H1 (cell line): Measurements from ENCODE around the gene PDE4D.

Source experiments
- ATF2 ChIP-seq: IDR thresholded peaks from 2 replicates; pipeline ENCODE4 v1.6.1; 2012; ENCODE audit warnings: low read length, inconsistent platforms
- CEBPB ChIP-seq: IDR thresholded peaks from 2 replicates; pipeline ENCODE4 v1.6.1; 2012; ENCODE audit warnings: low read depth, low read length
- CTCF ChIP-seq, 3 experiments: IDR thresholded peaks; 1 replicate in 2 of 3; 2 replicates in 1 of 3; pipeline versions ENCODE4 v1.5.1 to v1.6.1; 2011; ENCODE audit warnings: low read length in 3 of 3, mild to moderate bottlenecking in 3 of 3, inconsistent platforms in 2 of 3, low read depth in 1 of 3, moderate library complexity in 1 of 3; ENCODE audit not compliant: insufficient read depth in 1 of 3; ENCODE audit errors: control extremely low read depth in 1 of 3
- EZH2 ChIP-seq: fragments of 200-600 bp; sonication (generic); IDR thresholded peaks from 2 replicates; pipeline ENCODE4 v1.7.1; 2012; ENCODE audit warnings: low read depth, mild to moderate bottlenecking, moderate library complexity, low read length, inconsistent platforms; ENCODE audit not compliant: severe bottlenecking
- JUN ChIP-seq: IDR thresholded peaks from 2 replicates; pipeline ENCODE4 v1.6.1; 2011; ENCODE audit warnings: low read depth, mild to moderate bottlenecking, improper control_type of control experiment, low read length
- JUND ChIP-seq: IDR thresholded peaks from 2 replicates; pipeline ENCODE4 v1.6.1; 2011; ENCODE audit warnings: mild to moderate bottlenecking, improper control_type of control experiment, low read length
- POLR2A ChIP-seq, 2 experiments: IDR thresholded peaks; 1 replicate in 1 of 2; 2 replicates in 1 of 2; pipeline ENCODE4 v1.6.1; 2011; ENCODE audit warnings: low read depth in 2 of 2, low read length in 2 of 2, mild to moderate bottlenecking in 2 of 2; ENCODE audit errors: control extremely low read depth in 1 of 2
- POLR2AphosphoS5 ChIP-seq: IDR thresholded peaks from 2 replicates; pipeline ENCODE4 v1.6.1; 2011; ENCODE audit warnings: low read depth, low read length
- POU5F1 ChIP-seq: IDR thresholded peaks from 2 replicates; pipeline ENCODE4 v1.6.1; 2011; ENCODE audit warnings: low read depth, mild to moderate bottlenecking, low read length, moderate library complexity
- RAD21 ChIP-seq, 2 experiments: IDR thresholded peaks in 1 of 2; conservative IDR thresholded peaks in 1 of 2; 2 replicates each; pipeline ENCODE4 v1.6.1; 2011; ENCODE audit warnings: low read depth in 2 of 2, low read length in 2 of 2, improper control_type of control experiment in 1 of 2, inconsistent platforms in 1 of 2, mild to moderate bottlenecking in 1 of 2, moderate library complexity in 1 of 2
- SP1 ChIP-seq: IDR thresholded peaks from 2 replicates; pipeline ENCODE4 v1.6.1; 2011; ENCODE audit warnings: low read depth, low read length
- TAF1 ChIP-seq: IDR thresholded peaks from 2 replicates; pipeline ENCODE4 v1.6.1; 2011; ENCODE audit warnings: mild to moderate bottlenecking, low read depth, low read length
- TF ChIP-seq, protein P1 (sequence below): IDR thresholded peaks from 2 replicates; pipeline ENCODE4 v1.6.1; 2011; ENCODE audit warnings: low read length, improper control_type of control experiment

DNA sequence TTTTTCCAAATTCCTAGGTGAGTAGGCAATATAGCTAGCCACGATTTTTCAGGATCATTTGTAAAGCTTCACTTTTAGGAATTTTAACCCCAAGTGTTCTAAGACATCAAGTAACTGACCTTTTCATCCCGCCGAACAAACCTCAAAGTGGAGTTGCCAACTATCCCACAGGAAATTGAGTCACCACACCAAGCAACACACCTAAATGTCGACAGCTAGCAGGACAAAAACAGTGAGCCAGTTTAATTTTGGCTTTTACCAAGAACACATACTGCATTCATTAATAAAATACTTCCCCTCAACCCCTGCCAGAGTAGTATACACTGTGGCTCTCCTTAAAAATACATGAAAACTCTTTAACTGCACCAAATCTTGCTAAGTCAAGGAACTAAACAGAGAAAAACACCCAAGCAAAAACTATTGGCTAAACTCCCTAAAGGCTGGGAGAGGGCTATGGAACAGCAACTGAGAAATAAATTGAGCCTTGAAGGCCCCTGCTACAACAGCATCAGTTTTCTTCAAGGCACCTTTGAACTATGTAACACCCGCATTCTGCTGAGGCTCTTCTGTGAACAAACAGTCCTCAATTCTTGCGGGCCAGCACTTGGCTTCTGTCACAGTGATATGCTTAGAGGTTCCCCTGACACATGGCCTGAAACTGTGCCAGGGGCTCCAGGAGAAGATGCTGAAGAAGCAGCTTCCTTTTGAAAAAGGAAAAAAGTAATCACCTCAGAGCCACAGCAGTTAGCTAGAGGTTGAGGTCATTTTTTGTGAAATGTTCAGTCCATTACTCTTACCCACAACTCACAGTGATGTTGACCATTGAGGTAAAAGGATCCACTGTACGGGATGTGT is 851.1 kb downstream of the PDE4D start:
- TF ChIP-seq CTCF (IDR thresholded peaks at IDR 0.05; ENCODE audit: control extremely low read depth in 1 of 3, insufficient read depth in 1 of 3, low read depth in 1 of 3, low read length in 3 of 3): no peak
- TF ChIP-seq POU5F1: no peak
- no peak for TF ChIP-seq EZH2
- no peak for TF ChIP-seq POLR2A (IDR thresholded peaks at IDR 0.05; ENCODE audit: control extremely low read depth in 1 of 2, low read depth in 2 of 2, low read length in 2 of 2)
- TF ChIP-seq CEBPB: no peak
- no peak for TF ChIP-seq TAF1
- no peak for TF ChIP-seq RAD21 (IDR thresholded peaks at IDR 0.05 in 1 of 2, conservative IDR thresholded peaks at IDR 0.05 in 1 of 2; ENCODE audit: low read depth in 2 of 2, low read length in 2 of 2)
- no peak for TF ChIP-seq POLR2AphosphoS5
- TF ChIP-seq JUND: no peak
- TF ChIP-seq, protein P1, sequence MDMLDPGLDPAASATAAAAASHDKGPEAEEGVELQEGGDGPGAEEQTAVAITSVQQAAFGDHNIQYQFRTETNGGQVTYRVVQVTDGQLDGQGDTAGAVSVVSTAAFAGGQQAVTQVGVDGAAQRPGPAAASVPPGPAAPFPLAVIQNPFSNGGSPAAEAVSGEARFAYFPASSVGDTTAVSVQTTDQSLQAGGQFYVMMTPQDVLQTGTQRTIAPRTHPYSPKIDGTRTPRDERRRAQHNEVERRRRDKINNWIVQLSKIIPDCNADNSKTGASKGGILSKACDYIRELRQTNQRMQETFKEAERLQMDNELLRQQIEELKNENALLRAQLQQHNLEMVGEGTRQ: no peak
- no peak for TF ChIP-seq JUN
- TF ChIP-seq ATF2: no peak
- no peak for TF ChIP-seq SP1
